Lower leg skin (tissue), 3 donors: ENCODE measurements around the gene DGKQ.

Experiments used
- CTCF ChIP-seq, 3 donors: fragments of 450-650 bp; IDR thresholded peaks; one replicate each; pipeline ENCODE4 v1.5.1; 2016; ENCODE audit warnings: antibody characterized with exemption in 3 of 3, mild to moderate bottlenecking in 3 of 3, moderate library complexity in 2 of 3
- POLR2A ChIP-seq, 2 donors: fragments of 450-650 bp; IDR thresholded peaks; one replicate each; pipeline ENCODE4 v1.6.1; 2016 to 2017; ENCODE audit warnings: antibody characterized with exemption in 2 of 2, mild to moderate bottlenecking in 1 of 2, moderate library complexity in 1 of 2

GRCh38 chr4:924107-925096 is 49.0 kb downstream of the DGKQ start:
- TF ChIP-seq CTCF (IDR thresholded peaks at IDR 0.05): no peak
- no peak for TF ChIP-seq POLR2A (IDR thresholded peaks at IDR 0.05)
